PC-3 (cell line): ENCODE results near the gene OR2AK2.

Experiments used
- CTCF ChIP-seq: fragments of 300-600 bp; sonication (generic); conservative IDR thresholded peaks from 2 replicates; pipeline ENCODE4 v1.5.1; 2017; ENCODE audit warnings: antibody characterized with exemption, low read depth, mild to moderate bottlenecking, low read length
- EZH2 ChIP-seq: fragments of 300-600 bp; sonication (generic); IDR thresholded peaks from one replicate; pipeline ENCODE4 v1.6.1; 2017; ENCODE audit warnings: antibody characterized with exemption, mild to moderate bottlenecking, low read length; ENCODE audit not compliant: unreplicated experiment

- TF ChIP-seq CTCF (no peak), EZH2 (no peak)
Observed at GRCh38 chr1:247953408-247953807, 11.6 kb upstream of the OR2AK2 start.
